HuH-7.5 (cell line): ENCODE measurements around the gene CDK11B.
"Not testable (repeated sequence)": the region's sequence is repeated elsewhere in the genome, so short reads cannot be mapped to it uniquely, and the experiment has no call there.

Experiments
- DNase-seq: peaks from one replicate; pipeline ENCODE4 v3.0.0; 2011; ENCODE audit warnings: low spot score

Gene CDK11B

DNA sequence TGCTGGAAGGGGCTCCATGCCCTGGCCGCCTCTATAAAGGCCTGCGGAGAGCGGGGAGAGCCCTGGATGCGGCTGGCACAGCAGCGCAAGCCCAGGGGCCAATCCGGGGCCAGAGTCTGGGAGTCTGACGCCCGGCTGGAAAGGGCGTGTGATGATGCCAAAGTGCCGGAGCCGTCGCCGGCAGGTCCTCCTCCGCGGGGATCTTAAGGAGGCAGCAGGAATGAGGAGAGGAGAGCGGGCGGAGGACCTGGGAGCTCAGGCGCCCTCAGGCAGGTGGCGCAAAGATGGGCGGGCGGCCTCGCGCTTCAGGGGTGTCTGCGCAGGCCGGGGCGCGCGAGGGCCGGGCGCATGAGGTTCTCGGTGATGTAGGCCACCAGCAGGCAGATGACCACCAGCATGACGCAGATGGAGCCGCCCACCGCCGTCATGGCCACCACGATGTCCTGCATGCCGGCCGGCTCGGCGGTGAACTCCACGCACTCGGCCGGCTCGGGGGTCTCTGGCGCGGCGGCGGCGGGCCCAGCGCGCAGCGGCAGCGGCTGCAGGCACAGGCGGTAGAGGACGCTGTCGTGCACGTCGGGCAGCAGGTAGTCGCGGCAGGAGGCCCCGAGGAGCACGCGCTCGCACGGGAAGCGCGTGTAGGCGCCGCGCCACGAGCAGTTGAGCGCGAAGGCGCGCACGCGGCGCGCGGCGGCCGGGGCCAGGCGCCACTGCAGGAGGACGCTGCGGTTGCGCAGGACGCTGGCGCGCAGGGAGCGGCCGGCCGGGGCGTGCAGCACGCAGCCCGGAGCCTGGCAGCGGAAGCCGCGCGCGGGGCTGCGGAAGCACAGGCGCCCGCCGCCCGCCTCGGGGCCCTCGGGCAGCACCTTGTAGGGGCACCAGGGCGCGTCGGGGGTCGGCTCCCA lies 59.5 kb downstream of the CDK11B start:
- DNase-seq, result no peak

DNA sequence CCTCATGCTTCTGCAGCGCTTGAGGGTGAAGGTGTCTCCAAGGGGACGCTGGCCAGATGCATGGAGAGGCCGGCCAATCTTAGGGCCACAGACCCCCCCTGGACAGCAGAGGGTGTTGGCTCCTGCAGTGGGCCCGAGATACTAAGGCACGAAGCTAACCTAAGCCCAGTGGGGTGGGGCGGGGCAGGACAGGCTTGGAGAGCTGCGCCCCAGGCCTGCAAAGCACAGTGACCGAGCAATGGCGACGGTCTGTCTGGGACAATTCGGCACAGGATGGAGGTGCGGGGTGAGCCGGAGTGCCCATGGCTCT lies 60.1 kb downstream of the CDK11B start:
- DNase-seq, result no peak

DNA sequence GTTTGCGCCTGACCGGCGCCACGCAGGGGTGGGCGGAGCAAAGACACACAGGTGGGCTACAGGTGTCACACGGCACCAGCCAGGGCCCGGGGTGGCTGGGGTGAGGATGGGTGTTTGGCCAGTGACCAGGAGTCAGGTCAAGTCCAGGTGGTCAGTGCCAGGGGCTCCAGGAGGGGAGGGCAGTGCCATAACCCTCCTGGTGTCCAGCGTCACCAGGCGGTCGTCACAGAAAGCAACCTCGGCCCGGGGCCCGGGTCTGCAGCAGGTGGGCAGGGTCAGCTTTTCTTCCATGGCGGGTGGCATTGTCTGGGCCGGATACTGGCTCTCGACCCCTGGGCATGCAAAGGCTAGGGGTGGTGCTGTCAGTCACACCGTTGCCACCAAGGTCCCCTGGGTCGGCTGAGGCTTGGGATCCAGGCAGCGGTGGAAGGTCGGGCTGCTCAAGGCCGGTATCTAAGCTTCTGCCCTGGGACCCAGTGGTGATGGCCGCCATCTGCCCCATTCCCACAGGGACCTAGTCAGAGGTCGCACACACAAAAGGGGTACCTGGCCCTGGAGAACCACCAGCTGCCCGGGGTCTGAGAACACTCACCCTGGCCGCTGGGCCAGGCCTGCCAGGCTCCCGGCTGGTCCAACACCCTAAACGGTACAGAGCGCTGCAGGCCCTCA lies 60.6 kb downstream of the CDK11B start:
- DNase-seq, result no peak

DNA sequence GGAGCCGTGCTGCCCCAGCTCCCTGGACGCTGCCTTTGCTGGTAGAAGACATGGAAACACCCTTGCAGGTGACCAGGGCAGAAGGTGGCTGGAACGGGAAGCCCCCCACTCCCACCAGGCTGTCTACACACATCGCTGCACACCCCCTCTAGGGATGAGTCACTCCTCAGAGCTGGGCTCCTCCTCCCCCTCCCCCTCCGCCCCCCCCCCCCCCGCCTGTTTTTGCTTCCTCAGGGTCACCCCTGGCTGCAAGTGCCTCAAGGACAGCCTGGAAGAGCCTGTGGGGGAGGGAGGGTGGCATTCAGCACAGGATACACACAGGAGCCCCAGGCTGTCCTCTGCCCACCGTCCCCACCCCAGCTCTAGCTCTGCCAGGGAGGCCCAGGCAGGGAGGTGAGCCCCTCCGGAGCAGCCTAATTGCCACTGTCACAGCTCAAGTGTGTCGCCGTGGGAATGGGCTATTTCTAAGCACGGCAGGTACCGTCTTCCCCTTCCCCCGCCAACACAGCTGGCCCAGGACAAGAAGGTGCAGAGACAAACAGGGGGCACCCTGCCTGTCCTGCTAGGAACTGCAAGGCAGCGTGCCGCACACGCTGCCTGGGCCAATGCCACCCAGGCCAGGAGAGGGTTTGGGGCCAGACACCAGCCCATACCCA lies 61.4 kb downstream of the CDK11B start:
- peak; percentile 84 for DNase-seq

DNA sequence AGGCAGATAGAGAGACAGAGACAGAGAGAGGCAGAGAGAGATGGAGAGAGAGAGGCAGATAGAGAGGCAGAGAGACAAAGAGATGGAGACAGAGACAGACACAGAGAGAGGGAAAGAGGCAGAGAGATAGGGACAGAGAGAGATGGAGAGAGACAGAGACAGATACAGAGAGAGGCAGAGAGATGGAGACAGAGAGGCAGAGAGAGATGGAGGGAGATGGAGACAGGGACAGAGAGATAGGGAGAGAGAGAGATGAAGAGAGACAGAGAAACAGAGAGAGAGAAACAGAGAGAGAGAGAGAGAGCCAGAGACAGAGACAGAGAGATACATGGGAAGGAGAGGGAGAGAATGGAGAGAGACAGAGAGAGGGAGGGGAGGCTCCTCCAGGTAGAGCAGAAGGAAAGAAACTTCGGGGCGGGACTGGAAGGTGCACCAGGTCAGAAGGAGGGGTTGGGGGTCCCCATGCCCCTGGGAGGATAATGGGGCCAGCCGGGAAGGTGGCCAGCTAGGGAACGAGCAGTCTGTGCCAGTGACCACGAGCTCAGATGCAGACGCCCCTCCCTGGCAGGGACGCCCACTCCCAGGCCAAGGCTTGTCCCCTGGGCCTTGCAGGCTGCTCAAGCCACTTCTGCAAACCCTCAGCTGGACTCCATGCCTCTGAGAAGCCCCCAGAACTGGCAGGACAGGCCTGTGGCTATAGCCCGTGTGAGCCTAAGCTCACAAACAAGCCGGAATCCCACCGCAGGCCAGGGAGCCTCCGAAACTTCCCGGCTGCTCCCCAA lies 62.1 kb downstream of the CDK11B start:
- no peak for DNase-seq

DNA sequence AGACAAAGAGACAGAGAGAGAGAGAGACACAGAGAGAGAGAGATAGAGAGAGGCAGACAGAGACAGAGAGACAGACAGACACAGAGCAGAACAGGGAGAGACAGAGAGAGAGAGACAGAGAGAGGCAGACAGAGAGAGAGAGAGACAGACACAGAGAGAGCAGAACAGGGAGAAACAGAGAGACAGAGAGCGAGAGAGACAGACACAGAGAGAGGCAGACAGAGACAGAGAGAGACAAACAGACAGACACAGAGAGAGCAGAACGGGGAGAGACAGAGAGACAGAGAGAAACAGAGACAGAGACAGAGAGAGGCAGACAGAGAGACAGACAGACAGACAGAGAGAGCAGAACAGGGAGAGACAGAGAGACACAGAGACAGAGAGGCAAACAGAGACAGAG lies 63.5 kb downstream of the CDK11B start:
- DNase-seq, result not testable (repeated sequence)

GRCh38 chr1:1594602-1595260 lies 64.1 kb downstream of the CDK11B start:
- DNase-seq, result no peak

DNA sequence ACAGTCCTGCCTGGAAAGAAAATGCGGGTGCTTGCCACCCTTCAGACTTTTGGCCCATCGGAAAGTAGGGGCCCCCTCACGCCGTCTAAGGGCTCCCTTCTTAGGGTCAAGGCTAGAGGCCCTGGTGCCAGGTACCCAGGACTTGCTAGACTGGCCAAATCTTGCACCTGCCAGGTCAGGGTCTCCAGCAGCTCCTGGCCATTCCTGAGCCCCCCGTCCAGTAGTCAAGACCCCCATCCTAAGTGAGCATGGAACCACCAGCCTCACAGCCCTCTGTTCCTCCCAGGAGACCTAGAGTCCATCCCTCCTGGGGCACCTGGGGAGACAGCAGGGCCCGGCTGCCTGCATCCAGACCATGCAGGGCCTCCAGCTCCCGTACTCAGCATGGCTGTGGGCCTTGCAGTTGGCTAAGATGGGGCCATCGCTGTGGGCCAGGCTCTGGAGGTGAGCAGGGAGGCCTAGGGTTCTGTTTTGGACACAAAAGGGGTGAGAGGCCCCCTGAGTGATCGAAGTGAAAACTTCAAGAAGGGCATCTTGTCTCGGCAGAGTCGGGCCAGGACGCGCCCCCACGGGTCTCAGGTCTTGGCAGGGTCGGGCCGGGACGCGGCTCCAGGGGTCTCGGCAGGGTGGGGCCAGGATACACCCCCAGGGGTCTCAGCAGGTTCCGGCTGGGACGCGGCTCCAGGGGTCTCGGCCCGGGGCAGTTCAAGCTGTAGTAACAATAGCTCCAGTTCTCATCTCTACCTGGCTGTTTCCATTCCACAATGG lies 64.8 kb downstream of the CDK11B start:
- DNase-seq, result no peak

DNA sequence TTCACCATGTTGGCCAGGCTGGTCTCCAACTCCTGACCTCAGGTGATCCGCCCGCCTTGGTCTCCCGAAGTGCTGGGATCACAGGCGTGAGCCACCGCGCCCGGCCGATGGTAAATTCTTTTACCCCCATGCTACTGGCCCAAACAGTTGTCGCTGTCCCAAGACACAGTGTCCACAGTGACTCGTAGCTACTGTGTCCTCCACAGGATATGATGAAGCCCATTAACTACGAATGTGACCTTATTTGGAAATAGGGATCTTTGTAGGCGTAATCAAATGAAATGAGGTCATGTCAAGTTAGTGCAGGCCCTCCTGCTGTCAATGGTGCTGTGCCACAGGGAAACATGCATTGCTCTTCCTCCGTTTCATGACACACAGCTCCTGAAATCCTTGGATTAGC lies 67.4 kb downstream of the CDK11B start:
- no peak for DNase-seq
